Adrenal gland (tissue), 12 donors: Measurements from ENCODE around the gene PTPN7. TPM values are rescaled to one million over a fixed set of nuclear protein-coding genes. Genes with fewer than 3 reads are reported as not detected.
"Not testable (repeated sequence)": the region's sequence is repeated elsewhere in the genome, so short reads cannot be mapped to it uniquely, and the experiment has no call there.

Experiments
- DNase-seq, 7 donors: peaks; one replicate each; pipeline ENCODE4 v3.0.0-alpha.2; 2019 to 2020
- H3K27ac ChIP-seq, 5 donors: fragments of 200-600 bp; sonication (generic) in 4 of 5; 1 replicate in 3 of 5; 2 replicates in 2 of 5; pipeline versions ENCODE4 v1.5.1 to v1.8.0; 2016 to 2020; ENCODE audit warnings: mild to moderate bottlenecking in 1 of 5
- H3K27me3 ChIP-seq: fragments of 200-600 bp; 2 replicates; pipeline ENCODE4 v1.8.0; 2021
- H3K36me3 ChIP-seq, 2 donors: fragments of 200-600 bp; replicated peaks in 1 of 2; 1 replicate in 1 of 2; 2 replicates in 1 of 2; pipeline versions ENCODE4 v1.5.1 to v1.8.0; 2018 to 2022
- H3K4me1 ChIP-seq, 2 donors: fragments of 200-600 bp; replicated peaks in 1 of 2; 1 replicate in 1 of 2; 2 replicates in 1 of 2; pipeline versions ENCODE4 v1.5.1 to v1.8.0; 2018 to 2021
- H3K4me3 ChIP-seq, 4 donors: fragments of 200-600 bp; sonication (generic) in 3 of 4; one replicate each; pipeline ENCODE4 v1.5.1; 2016 to 2018
- H3K9me3 ChIP-seq, 3 donors: fragments of 200-600 bp; sonication (generic) in 1 of 3; replicated peaks in 1 of 3; 1 replicate in 2 of 3; 2 replicates in 1 of 3; pipeline versions ENCODE4 v1.5.1 to v1.8.0; 2016 to 2021
- CTCF ChIP-seq, 6 experiments: fragments of 450-650 bp in 4 of 6; fragments of 200-600 bp in 2 of 6; sonication (generic) in 1 of 6; IDR thresholded peaks; 1 replicate in 5 of 6; 2 replicates in 1 of 6; pipeline versions ENCODE4 v1.5.1 to v1.8.0; 2016 to 2021; ENCODE audit warnings: antibody characterized with exemption in 6 of 6, mild to moderate bottlenecking in 2 of 6, moderate library complexity in 1 of 6
- POLR2A ChIP-seq, 2 donors: fragments of 450-650 bp; IDR thresholded peaks; one replicate each; pipeline ENCODE4 v1.6.1; 2017; ENCODE audit warnings: antibody characterized with exemption in 2 of 2, mild to moderate bottlenecking in 2 of 2, moderate library complexity in 1 of 2
- WGBS, 4 donors: extraction: QIAGEN DNeasy Blood & Tissue Kit in 2 of 4; methylation state at CpG; one replicate each; pipeline versions ENCODE4 v1.1.5 to v1.1.7; 2013 to 2017; 5-methylcytosine and 5-hydroxymethylcytosine counted together
- intact Hi-C, 2 donors: fragments of 100-400 bp; cut with DNase I; formaldehyde crosslinking; loops; one replicate each; pipeline versions ENCODE4 v1.14.1 to v1.15.0; 2022 to 2023
- polyA plus RNA-seq, 3 donors: library from polyadenylated mRNA; stranded (reverse); fragments of 200-250 nt in 2 of 3; fragments of 350-450 nt in 1 of 3; fragmentation: Illumina TruSeq in 1 of 3; extraction: RNeasy Lipid Tissue Mini Kit (QIAGEN cat#74804) in 1 of 3; gene quantifications; one replicate each; pipeline ENCODE4 v1.2.3, GENCODE V29; 2013 to 2014
- total RNA-seq, 9 donors: library from RNA; depleted of rRNA in 4 of 9; stranded (reverse); fragments of >200 nt in 4 of 9; fragments of 120-200 nt in 1 of 9; fragmentation: NEBNext Ultra II Directional in 1 of 9; extraction: Animal tissue kit (Norgen Biotek cat#: 25700) in 1 of 9; gene quantifications; one replicate each; pipeline versions ENCODE4 v1.1.0 to v1.2.4, GENCODE V29; 2013 to 2023
- donor health status: healthy with polysubstance abuse.
- donor health status: Bipolar disorder and iron deficiency.
- donor health status: DM: yes; HTN: yes; CAD: no.
- donor health status: DM: no; HTN: no; CAD: no.
- donor health status: DM: no; HTN: no; CAD: no.
- donor health status: DM: yes; HTN: yes; CAD: no.

PTPN7 gene
- total and polyA plus RNA-seq, 12 donors = 2.5 to 45.4 (median 17.1) TPM

DNA sequence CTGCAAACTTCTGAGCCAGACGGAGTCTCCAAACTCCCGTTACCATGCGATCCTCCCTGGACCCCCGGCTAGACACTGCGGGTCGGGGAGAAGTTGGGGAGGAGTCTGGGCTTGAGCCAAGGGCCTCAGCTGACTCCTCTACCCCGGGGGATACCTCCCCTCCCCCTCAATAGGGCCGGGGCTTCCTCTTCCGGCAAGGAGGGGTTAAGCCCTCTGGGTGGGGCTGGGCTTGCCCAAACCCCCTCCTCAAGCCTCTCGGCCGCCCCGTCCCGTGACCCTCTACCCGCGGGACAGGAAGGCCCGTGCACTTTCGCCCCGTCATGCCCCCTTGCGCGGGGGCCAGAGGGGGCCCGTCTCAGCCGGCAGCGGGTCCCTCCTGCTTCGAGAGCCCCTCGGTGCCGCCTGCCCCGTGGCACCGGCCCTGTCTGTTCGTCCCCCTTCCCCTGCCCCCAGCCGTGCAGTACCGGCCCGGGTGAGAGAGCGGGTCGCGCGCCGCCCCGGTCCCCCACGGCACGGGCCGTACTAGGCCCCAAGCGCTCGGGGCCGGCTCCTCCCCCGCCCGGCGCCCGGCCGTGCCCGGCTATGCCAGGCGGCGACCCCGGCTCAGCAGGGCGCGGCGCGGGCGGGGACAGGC is 16.5 kb downstream of the PTPN7 start:
- no peaks in the 10 kb centered on the region for H3K36me3 ChIP-seq
- peaks cover 8 to 33% of the 10 kb centered on the region in 2 donors for H3K4me1 ChIP-seq
- no peaks in the 10 kb centered on the region for H3K27me3 ChIP-seq
- WGBS, 4 donors = 0 to 1% (median 0%) methylated on average over 6 to 58 of the region's 58 CpGs
- intact Hi-C loops = no loop called here
- peak overlapping the region; percentile 71 to 96 (median 86) for H3K4me3 ChIP-seq
- peak overlapping the region; percentile 80 to 98 (median 87) for H3K27ac ChIP-seq
- DNase-seq = peak in 4 of 7 donors; percentile 40 to 61 (median 52)
- H3K9me3 ChIP-seq = no peaks in the 10 kb centered on the region
- no peak for TF ChIP-seq CTCF (IDR thresholded peaks at IDR 0.05)
- TF ChIP-seq POLR2A (IDR thresholded peaks at IDR 0.05) = no peak

- Histone ChIP-seq H3K27me3 (no peaks in the 10 kb centered on the region), H3K4me3 (peak overlapping the region; percentile 71 to 96 (median 86)), H3K4me1 (peaks cover 8 to 33% of the 10 kb centered on the region in 2 donors), H3K9me3 (no peaks in the 10 kb centered on the region), H3K36me3 (no peaks in the 10 kb centered on the region), H3K27ac (peak overlapping the region; percentile 80 to 98 (median 87))
- intact Hi-C loops = no loop called here
- 4 to 10% (median 8%) methylated on average over 14 to 17 of the region's 17 CpGs for WGBS, 4 donors
- no peak for TF ChIP-seq CTCF (IDR thresholded peaks at IDR 0.05)
- no peak for TF ChIP-seq POLR2A (IDR thresholded peaks at IDR 0.05)
- DNase-seq = peak in 6 of 7 donors; percentile 52 to 84 (median 71)
These were observed 17.2 kb downstream of the PTPN7 start for GRCh38 chr1:202143011-202143767.

DNA sequence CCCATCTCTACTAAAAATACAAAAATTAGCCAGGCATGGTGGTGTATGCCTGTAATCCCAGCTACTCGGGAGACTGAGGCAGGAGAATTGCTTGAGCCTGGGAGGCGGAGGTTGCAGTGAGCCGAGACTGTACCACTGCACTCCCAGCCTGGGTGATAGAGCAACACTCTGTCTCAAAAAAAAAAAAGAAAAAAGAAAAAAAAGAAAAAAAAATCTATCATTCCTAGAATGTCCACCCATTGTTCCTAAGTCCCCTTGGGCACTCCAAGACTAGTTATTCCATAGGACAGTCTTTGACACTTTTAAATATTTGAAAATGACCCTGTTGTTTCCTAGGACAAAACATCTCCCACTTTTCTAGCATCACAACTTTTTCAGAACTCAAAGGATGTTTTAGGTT is 18.9 kb downstream of the PTPN7 start:
- 85 to 96% (median 91%) methylated on average over 3 of the region's 3 CpGs for WGBS, 4 donors
- H3K36me3 ChIP-seq = peaks cover 0 to 14% of the 10 kb centered on the region in 2 donors
- intact Hi-C loops = not testable (repeated sequence)

GRCh38 chr1:202140833-202141232 is 19.6 kb downstream of the PTPN7 start:
- intact Hi-C loops = no loop called here
- H3K4me1 ChIP-seq = peaks cover 8 to 33% of the 10 kb centered on the region in 2 donors
- H3K27me3 ChIP-seq = no peaks in the 10 kb centered on the region
- WGBS, 4 donors = 66 to 80% (median 69%) methylated on average over 2 to 4 of the region's 4 CpGs
- no peak for TF ChIP-seq CTCF (IDR thresholded peaks at IDR 0.05)
- no peak for TF ChIP-seq POLR2A (IDR thresholded peaks at IDR 0.05)
- H3K36me3 ChIP-seq = peaks cover 0 to 21% of the 10 kb centered on the region in 2 donors
- H3K9me3 ChIP-seq = no peaks in the 10 kb centered on the region
- no peak overlapping the region for H3K27ac ChIP-seq
- peak in 1 of 7 donors; percentile 46 for DNase-seq
- no peak overlapping the region for H3K4me3 ChIP-seq

More for the DNA sequence above, 18.9 kb downstream of the PTPN7 start:
- H3K4me1 ChIP-seq = peaks cover 8 to 33% of the 10 kb centered on the region in 2 donors
- not testable (repeated sequence) for H3K27me3 ChIP-seq, DNase-seq, H3K27ac ChIP-seq, H3K9me3 ChIP-seq, H3K4me3 ChIP-seq
